K562 (cell line): ENCODE data around the gene ENO2. TPM values are rescaled to one million over a fixed set of nuclear protein-coding genes. Genes with fewer than 3 reads are reported as not detected.
A peak's percentile ranks its signal among the peaks of the same experiment; 100 is the strongest.

Experiments
- ARNT ChIP-seq, 2 experiments: fragments of 450-650 bp; IDR thresholded peaks; 2 replicates each; pipeline ENCODE4 v1.6.1; 2016; ENCODE audit warnings: mild to moderate bottlenecking in 1 of 2
- ATF3 ChIP-seq, 2 experiments: fragments of 450-650 bp in 1 of 2; sonication (generic) in 1 of 2; formaldehyde crosslinking in 1 of 2; IDR thresholded peaks in 1 of 2; conservative IDR thresholded peaks in 1 of 2; 2 replicates each; pipeline versions ENCODE4 v1.6.1 to v1.8.1; 2016 to 2023; ENCODE audit warnings: mild to moderate bottlenecking in 2 of 2, moderate library complexity in 2 of 2, inconsistent platforms in 1 of 2, missing genetic modification reagents in 1 of 2
- ATF7 ChIP-seq: fragments of 450-650 bp; IDR thresholded peaks from 2 replicates; pipeline ENCODE4 v1.7.1; 2014; ENCODE audit warnings: mild to moderate bottlenecking, moderate library complexity
- BACH1 ChIP-seq: fragments of 200-800 bp; sonication (Bioruptor generic); IDR thresholded peaks from 2 replicates; pipeline ENCODE4 v1.6.1; 2016; ENCODE audit warnings: missing genetic modification characterization, missing compliant biosample characterization
- COPS2 ChIP-seq: fragments of 450-650 bp; conservative IDR thresholded peaks from 2 replicates; pipeline ENCODE4 v1.6.1; 2016; ENCODE audit warnings: mild to moderate bottlenecking, moderate library complexity
- CXXC5 ChIP-seq: fragments of 250-450 bp; sonication (Bioruptor Pico); IDR thresholded peaks from 2 replicates; pipeline ENCODE4 v1.8.0; 2022; ENCODE audit warnings: inconsistent platforms, mild to moderate bottlenecking, moderate library complexity
- EZH2 ChIP-seq: IDR thresholded peaks from 2 replicates; pipeline ENCODE4 v1.6.1; 2012; ENCODE audit warnings: low read depth, mild to moderate bottlenecking, inconsistent platforms, low read length, borderline replicate concordance
- HMG20B ChIP-seq: fragments of 250-450 bp; sonication (Bioruptor Pico); IDR thresholded peaks from 2 replicates; pipeline ENCODE4 v1.5.0; 2021; ENCODE audit warnings: mild to moderate bottlenecking
- MEF2D ChIP-seq: conservative IDR thresholded peaks from 2 replicates; pipeline ENCODE4 v1.6.1; 2016; ENCODE audit warnings: low read depth, missing genetic modification characterization, missing compliant biosample characterization
- NFXL1 ChIP-seq: fragments of 450-650 bp; formaldehyde crosslinking; IDR thresholded peaks from 2 replicates; pipeline ENCODE4 v1.4.0; 2021; ENCODE audit warnings: mild to moderate bottlenecking
- RNF2 ChIP-seq: sonication (generic); IDR thresholded peaks from 2 replicates; pipeline ENCODE4 v1.6.1; 2016
- SMAD4 ChIP-seq: fragments of 250-450 bp; sonication (Bioruptor Pico); conservative IDR thresholded peaks from 2 replicates; pipeline ENCODE4 v1.8.0; 2021; ENCODE audit warnings: inconsistent platforms, mild to moderate bottlenecking, moderate library complexity
- SMARCA5 ChIP-seq: fragments of 450-650 bp; IDR thresholded peaks from 2 replicates; pipeline ENCODE4 v1.6.1; 2016
- TCF7 ChIP-seq: sonication (generic); IDR thresholded peaks from 2 replicates; pipeline ENCODE4 v1.6.1; 2016; ENCODE audit warnings: antibody characterized with exemption, borderline replicate concordance
- THAP12 ChIP-seq: fragments of 250-450 bp; sonication (Bioruptor Pico); IDR thresholded peaks from 2 replicates; pipeline ENCODE4 v1.9.0; 2021; ENCODE audit warnings: mild to moderate bottlenecking, inconsistent platforms
- ZC3H11A ChIP-seq: IDR thresholded peaks from 2 replicates; pipeline ENCODE4 v1.6.1; 2012; ENCODE audit warnings: low read depth, low read length, improper control_type of control experiment
- ZNF431 ChIP-seq: sonication (generic); formaldehyde crosslinking; IDR thresholded peaks from 2 replicates; pipeline ENCODE4 v1.8.0; 2022; ENCODE audit warnings: mild to moderate bottlenecking, missing genetic modification reagents
- ZNF586 ChIP-seq: fragments of 450-650 bp; formaldehyde crosslinking; conservative IDR thresholded peaks from 2 replicates; pipeline ENCODE4 v1.4.0; 2020; ENCODE audit warnings: mild to moderate bottlenecking, moderate library complexity
- polyA plus RNA-seq, 8 experiments: library from polyadenylated mRNA; depleted of rRNA in 4 of 8; stranded (reverse) in 5 of 8; unstranded in 3 of 8; fragments of >200 nt; fragmentation: Nextera tagmentation in 2 of 8; fragmentation: Illumina TruSeq in 1 of 8; extraction: Ambion mirVana in 2 of 8; extraction: Trizol in 1 of 8; gene quantifications; 2 replicates each; pipeline versions ENCODE4 v1.2.1 to v1.2.3, GENCODE V29; 2011 to 2014; ENCODE audit warnings: inconsistent platforms in 1 of 8, missing spikeins in 1 of 8
- total RNA-seq, 7 experiments: library from RNA; depleted of rRNA in 6 of 7; stranded (reverse); fragments of >200 nt in 6 of 7; fragmentation: Illumina TruSeq in 2 of 7; extraction: Trizol in 2 of 7; gene quantifications; 2 replicates each; pipeline versions ENCODE4 v1.2.1 to v1.2.3, GENCODE V29; 2011 to 2021; ENCODE audit warnings: low replicate concordance in 1 of 7
- TF ChIP-seq, protein P1 (sequence below), 2 experiments: IDR thresholded peaks in 1 of 2; conservative IDR thresholded peaks in 1 of 2; 2 replicates each; pipeline ENCODE4 v1.6.1; 2016; ENCODE audit warnings: low read depth in 2 of 2, mild to moderate bottlenecking in 1 of 2, missing compliant biosample characterization in 1 of 2, missing genetic modification characterization in 1 of 2, moderate library complexity in 1 of 2
- TF ChIP-seq, protein P2 (sequence below): fragments of 250-450 bp; sonication (Bioruptor Pico); IDR thresholded peaks from 2 replicates; pipeline ENCODE4 v1.8.0; 2021; ENCODE audit warnings: moderate library complexity, mild to moderate bottlenecking, inconsistent platforms

Gene ENO2
- total and polyA plus RNA-seq, 9 of the 15 experiments (the other 6 are each of a cell fraction or from before 2014, with no cell fraction given) = 10.9 to 43.3 (median 21.0) TPM

GRCh38 chr12:6904280-6905276 lies 9.8 kb upstream of the ENO2 start, which contains the start of gene LRRC23 (continued):
- TF ChIP-seq THAP12 (CRISPR knock-in tag) (no peak), ZC3H11A (no peak), COPS2 (no peak), ZNF431 (no peak), NFXL1 (no peak), ARNT (IDR thresholded peaks at IDR 0.05) (no peak), SMAD4 (CRISPR knock-in tag) (no peak), ATF3 (IDR thresholded peaks at IDR 0.05) (peak; percentile 97), ATF3 (CRISPR knock-in tag; conservative IDR thresholded peaks at IDR 0.05) (no peak; the same call in 1 of the 2 replicates), SMARCA5 (no peak), MEF2D (tag) (no peak), ATF7 (peak; percentile 99), BACH1 (tag) (no peak), TCF7 (no peak), CXXC5 (peak; percentile 54), EZH2 (no peak), ZNF586 (CRISPR knock-in tag) (no peak), HMG20B (CRISPR knock-in tag) (no peak), RNF2 (no peak)
- TF ChIP-seq, protein P1, sequence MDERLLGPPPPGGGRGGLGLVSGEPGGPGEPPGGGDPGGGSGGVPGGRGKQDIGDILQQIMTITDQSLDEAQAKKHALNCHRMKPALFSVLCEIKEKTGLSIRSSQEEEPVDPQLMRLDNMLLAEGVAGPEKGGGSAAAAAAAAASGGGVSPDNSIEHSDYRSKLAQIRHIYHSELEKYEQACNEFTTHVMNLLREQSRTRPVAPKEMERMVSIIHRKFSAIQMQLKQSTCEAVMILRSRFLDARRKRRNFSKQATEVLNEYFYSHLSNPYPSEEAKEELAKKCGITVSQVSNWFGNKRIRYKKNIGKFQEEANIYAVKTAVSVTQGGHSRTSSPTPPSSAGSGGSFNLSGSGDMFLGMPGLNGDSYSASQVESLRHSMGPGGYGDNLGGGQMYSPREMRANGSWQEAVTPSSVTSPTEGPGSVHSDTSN (CRISPR knock-in tag; IDR thresholded peaks at IDR 0.05; ENCODE audit: low read depth) = no peak
- TF ChIP-seq, protein P1 (tag; conservative IDR thresholded peaks at IDR 0.05; ENCODE audit: low read depth) = no peak
- TF ChIP-seq, protein P2, sequence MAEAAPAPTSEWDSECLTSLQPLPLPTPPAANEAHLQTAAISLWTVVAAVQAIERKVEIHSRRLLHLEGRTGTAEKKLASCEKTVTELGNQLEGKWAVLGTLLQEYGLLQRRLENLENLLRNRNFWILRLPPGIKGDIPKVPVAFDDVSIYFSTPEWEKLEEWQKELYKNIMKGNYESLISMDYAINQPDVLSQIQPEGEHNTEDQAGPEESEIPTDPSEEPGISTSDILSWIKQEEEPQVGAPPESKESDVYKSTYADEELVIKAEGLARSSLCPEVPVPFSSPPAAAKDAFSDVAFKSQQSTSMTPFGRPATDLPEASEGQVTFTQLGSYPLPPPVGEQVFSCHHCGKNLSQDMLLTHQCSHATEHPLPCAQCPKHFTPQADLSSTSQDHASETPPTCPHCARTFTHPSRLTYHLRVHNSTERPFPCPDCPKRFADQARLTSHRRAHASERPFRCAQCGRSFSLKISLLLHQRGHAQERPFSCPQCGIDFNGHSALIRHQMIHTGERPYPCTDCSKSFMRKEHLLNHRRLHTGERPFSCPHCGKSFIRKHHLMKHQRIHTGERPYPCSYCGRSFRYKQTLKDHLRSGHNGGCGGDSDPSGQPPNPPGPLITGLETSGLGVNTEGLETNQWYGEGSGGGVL = no peak
